ENCODE data around the gene CLDN10.

DNA sequence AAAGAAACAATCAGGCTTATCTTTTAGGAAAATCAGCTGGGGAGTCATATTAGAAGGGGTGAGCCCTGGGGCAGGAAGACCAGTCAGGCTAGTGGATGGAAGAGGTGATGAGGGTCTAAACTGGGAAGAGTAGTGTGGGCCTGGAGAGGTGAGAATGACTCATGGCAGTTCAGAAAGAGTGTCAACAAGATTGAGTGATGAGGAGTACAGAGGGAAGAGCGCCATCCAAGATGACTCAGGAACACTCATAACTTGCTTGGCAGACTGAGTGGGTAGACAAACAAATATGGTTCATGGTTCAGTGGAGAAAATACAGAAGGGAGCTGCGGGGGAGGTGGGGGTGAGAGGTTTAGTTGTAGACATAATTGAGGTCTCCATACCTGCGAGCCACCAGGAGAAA, 17.3 kb upstream of the CLDN10 start:
- TF ChIP-seq, protein P1, sequence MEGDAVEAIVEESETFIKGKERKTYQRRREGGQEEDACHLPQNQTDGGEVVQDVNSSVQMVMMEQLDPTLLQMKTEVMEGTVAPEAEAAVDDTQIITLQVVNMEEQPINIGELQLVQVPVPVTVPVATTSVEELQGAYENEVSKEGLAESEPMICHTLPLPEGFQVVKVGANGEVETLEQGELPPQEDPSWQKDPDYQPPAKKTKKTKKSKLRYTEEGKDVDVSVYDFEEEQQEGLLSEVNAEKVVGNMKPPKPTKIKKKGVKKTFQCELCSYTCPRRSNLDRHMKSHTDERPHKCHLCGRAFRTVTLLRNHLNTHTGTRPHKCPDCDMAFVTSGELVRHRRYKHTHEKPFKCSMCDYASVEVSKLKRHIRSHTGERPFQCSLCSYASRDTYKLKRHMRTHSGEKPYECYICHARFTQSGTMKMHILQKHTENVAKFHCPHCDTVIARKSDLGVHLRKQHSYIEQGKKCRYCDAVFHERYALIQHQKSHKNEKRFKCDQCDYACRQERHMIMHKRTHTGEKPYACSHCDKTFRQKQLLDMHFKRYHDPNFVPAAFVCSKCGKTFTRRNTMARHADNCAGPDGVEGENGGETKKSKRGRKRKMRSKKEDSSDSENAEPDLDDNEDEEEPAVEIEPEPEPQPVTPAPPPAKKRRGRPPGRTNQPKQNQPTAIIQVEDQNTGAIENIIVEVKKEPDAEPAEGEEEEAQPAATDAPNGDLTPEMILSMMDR (IDR thresholded peaks at IDR 0.05; ENCODE audit: control extremely low read depth in 1 of 3, insufficient read depth in 1 of 3, low read depth in 1 of 3, low read length in 3 of 3) = no peak
- no peak for TF ChIP-seq ASH2L (IDR thresholded peaks at IDR 0.05; ENCODE audit: low read length)
- TF ChIP-seq, protein P2, sequence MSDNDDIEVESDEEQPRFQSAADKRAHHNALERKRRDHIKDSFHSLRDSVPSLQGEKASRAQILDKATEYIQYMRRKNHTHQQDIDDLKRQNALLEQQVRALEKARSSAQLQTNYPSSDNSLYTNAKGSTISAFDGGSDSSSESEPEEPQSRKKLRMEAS (IDR thresholded peaks at IDR 0.05) = no peak
